ENCODE results near the gene SLC50A1. TPM values are rescaled to one million over a fixed set of nuclear protein-coding genes. Genes with fewer than 3 reads are reported as not detected.

The SLC50A1 gene
- total RNA-seq, 1 experiment from 2014 or later, result 39.0 TPM

GRCh38 chr1:155186067-155186793 is 50.6 kb downstream of the SLC50A1 start (continued):
- TF ChIP-seq ATF1 (CRISPR knock-in tag; IDR thresholded peaks at IDR 0.05), result no peak

GRCh38 chr1:155186794-155187455 is 51.3 kb downstream of the SLC50A1 start:
- Mint-ChIP-seq H3K36me3 (peaks cover 4% of the 10 kb centered on the region), H3K9me3 (no peaks in the 10 kb centered on the region), H3K4me3 (no peak overlapping the region), H3K27me3 (ENCODE audit: low read depth) (no peaks in the 10 kb centered on the region), H3K4me1 (peaks cover 31% of the 10 kb centered on the region), H3K27ac (peak overlapping the region; percentile 27)
- POLR2A ChIA-PET, result interaction anchor here (2.1 kb wide), 1 partner anchor 9 kb away, joined by 9 read pairs; no protein-coding TSS in a partner anchor
- TF ChIP-seq RORB (CRISPR knock-in tag; IDR thresholded peaks at IDR 0.05), result no peak
- TF ChIP-seq ZBTB21 (CRISPR knock-in tag; IDR thresholded peaks at IDR 0.05; ENCODE audit: borderline replicate concordance), result no peak
- TF ChIP-seq ZNF232 (CRISPR knock-in tag; IDR thresholded peaks at IDR 0.05), result no peak
- TF ChIP-seq E2F5 (CRISPR knock-in tag; IDR thresholded peaks at IDR 0.05), result no peak
- TF ChIP-seq FOXP4 (CRISPR knock-in tag; IDR thresholded peaks at IDR 0.05), result no peak
- no peak for TF ChIP-seq HMGA2 (CRISPR knock-in tag; IDR thresholded peaks at IDR 0.05)
- no peak for TF ChIP-seq ZNF121 (CRISPR knock-in tag; IDR thresholded peaks at IDR 0.05)
- TF ChIP-seq GTF2I (CRISPR knock-in tag; conservative IDR thresholded peaks at IDR 0.05), result no peak
- no peak for TF ChIP-seq ZNF281 (CRISPR knock-in tag; IDR thresholded peaks at IDR 0.05)
- no peak for TF ChIP-seq NFATC4 (CRISPR knock-in tag; IDR thresholded peaks at IDR 0.05)
- no peak for TF ChIP-seq SMAD3 (CRISPR knock-in tag; IDR thresholded peaks at IDR 0.05; ENCODE audit: borderline replicate concordance)
- TF ChIP-seq USF1 (CRISPR knock-in tag; IDR thresholded peaks at IDR 0.05), result no peak
- TF ChIP-seq NR3C1 (CRISPR knock-in tag; conservative IDR thresholded peaks at IDR 0.05; ENCODE audit: low read depth), result no peak
- no peak for TF ChIP-seq ERG (CRISPR knock-in tag; IDR thresholded peaks at IDR 0.05)
- TF ChIP-seq ETV6 (CRISPR knock-in tag; IDR thresholded peaks at IDR 0.05), result no peak
- no peak for TF ChIP-seq AFF4 (CRISPR knock-in tag; IDR thresholded peaks at IDR 0.05; ENCODE audit: borderline replicate concordance)
- CTCF ChIA-PET, result interaction anchor here (0.7 to 4.5 kb wide), 8 partner anchors 9 to 188 kb away, joined by 3 to 37 read pairs (median 7); partner anchors contain the start of gene KRTCAP2
- DNase-seq (ENCODE audit: low spot score) (no peak), ATAC-seq (no peak)

Data from WTC11 (cell line).